Panc1 (cell line): ENCODE results near the gene OR4D2. TPM values are rescaled to one million over a fixed set of nuclear protein-coding genes. Genes with fewer than 3 reads are reported as not detected.

Source experiments
- ATAC-seq: fragments of 200-7000 bp; cut with Tn5 transposase; 2 replicates; pipeline ENCODE4 v1.9.1; 2020; ENCODE audit warnings: mild to moderate bottlenecking, moderate library complexity
- BruUV-seq: library from RNA; stranded (reverse); fragments of 400-500 nt; replicated peaks from 2 replicates; lab custom pipeline; 2021; lab: Mats Ljungman, UMichigan
- CTCF ChIA-PET: fragments of 300-600 bp; sonication (Branson Sonifier 250); formaldehyde crosslinking; loops from one replicate; lab custom pipeline; 2022; ENCODE audit warnings: antibody characterized with exemption; lab: Charles Lee
- POLR2A ChIA-PET: fragments of 300-600 bp; sonication (Branson Sonifier 250); formaldehyde crosslinking; loops from one replicate; lab custom pipeline; 2022; ENCODE audit warnings: antibody characterized with exemption; lab: Charles Lee
- DNase-seq: peaks from one replicate; pipeline ENCODE4 v3.0.0-alpha.2; 2010; ENCODE audit warnings: low read depth, low spot score
- H3K27ac ChIP-seq: 2 replicates; pipeline ENCODE4 v1.5.1; 2011; ENCODE audit warnings: mild to moderate bottlenecking, low read length, inconsistent platforms
- H3K27me3 ChIP-seq: fragments of 200-500 bp; sonication (Bioruptor generic); 2 replicates; pipeline ENCODE4 v1.6.0; 2014; ENCODE audit warnings: low read length, inconsistent platforms; ENCODE audit not compliant: control insufficient read depth, insufficient read depth
- H3K36me3 ChIP-seq: fragments of 200-500 bp; sonication (Bioruptor generic); 2 replicates; pipeline ENCODE4 v1.5.1; 2014; ENCODE audit warnings: inconsistent platforms, mild to moderate bottlenecking, low read length, moderate library complexity; ENCODE audit not compliant: control insufficient read depth, insufficient read depth
- H3K4me1 ChIP-seq: 2 replicates; pipeline ENCODE4 v1.5.1; 2011; ENCODE audit warnings: inconsistent platforms, mild to moderate bottlenecking, low read length, moderate library complexity; ENCODE audit not compliant: control insufficient read depth, insufficient read depth
- H3K4me3 ChIP-seq, 2 experiments: 2 replicates each; pipeline ENCODE4 v1.5.1; 2011 to 2012; ENCODE audit warnings: low read depth in 2 of 2, low read length in 2 of 2, mild to moderate bottlenecking in 2 of 2, inconsistent platforms in 1 of 2, moderate library complexity in 1 of 2
- H3K9me3 ChIP-seq: fragments of 200-500 bp; sonication (Bioruptor generic); 2 replicates; pipeline ENCODE4 v1.5.1; 2014; ENCODE audit warnings: low read depth, mild to moderate bottlenecking, inconsistent platforms, low read length, moderate library complexity; ENCODE audit not compliant: control insufficient read depth, insufficient read depth
- CTCF ChIP-seq: fragments of 450-650 bp; IDR thresholded peaks from 2 replicates; pipeline ENCODE4 v1.5.1; 2017; ENCODE audit warnings: mild to moderate bottlenecking
- POLR2AphosphoS5 ChIP-seq: IDR thresholded peaks from 2 replicates; pipeline ENCODE4 v1.6.1; 2012; ENCODE audit warnings: mild to moderate bottlenecking, low read depth, low read length, moderate library complexity
- REST ChIP-seq, 2 experiments: IDR thresholded peaks; 2 replicates each; pipeline ENCODE4 v1.6.1; 2011 to 2012; ENCODE audit warnings: low read depth in 2 of 2, control low read depth in 1 of 2, low read length in 1 of 2, mild to moderate bottlenecking in 1 of 2, moderate library complexity in 1 of 2; ENCODE audit not compliant: insufficient read depth in 1 of 2
- SIN3A ChIP-seq: IDR thresholded peaks from 2 replicates; pipeline ENCODE4 v1.6.1; 2012; ENCODE audit warnings: low read depth, mild to moderate bottlenecking, low read length, moderate library complexity, borderline replicate concordance; ENCODE audit not compliant: insufficient read depth
- TCF7L2 ChIP-seq: IDR thresholded peaks from 2 replicates; pipeline ENCODE4 v1.6.1; 2011; ENCODE audit warnings: mild to moderate bottlenecking, low read depth, low read length, inconsistent platforms
- in situ Hi-C: cut with HindIII; loops from 2 replicates; pipeline ENCODE4 v1.10.0; 2016; ENCODE audit warnings: low sequenced_read_pairs, low pct_unique_long_range_greater_than_20kb
- intact Hi-C: fragments of 100-400 bp; cut with micrococcal nuclease; formaldehyde crosslinking; loops from one replicate; pipeline ENCODE4 v1.10.0; 2022; ENCODE audit not compliant: unreplicated experiment
- total RNA-seq: library from RNA; stranded (reverse); gene quantifications from one replicate; pipeline ENCODE4 v1.2.1, GENCODE V29; 2021; ENCODE audit not compliant: unreplicated experiment

The OR4D2 gene
- total RNA-seq, 1 experiment from 2014 or later = not detected

GRCh38 chr17:58204796-58205195 is 38.0 kb downstream of the OR4D2 start:
- DNase-seq = no peak

GRCh38 chr17:58205936-58206335 is 39.2 kb downstream of the OR4D2 start:
- Histone ChIP-seq H3K9me3 (no peaks in the 10 kb centered on the region), H3K36me3 (no peaks in the 10 kb centered on the region), H3K27me3 (no peaks in the 10 kb centered on the region), H3K4me3 (no peak overlapping the region), H3K27ac (no peak overlapping the region), H3K4me1 (no peaks in the 10 kb centered on the region)
- BruUV-seq = no TSS peak
- CTCF ChIA-PET = no interaction called here
- ATAC-seq = no peak
- DNase-seq = no peak
- in situ Hi-C loops (no loop called here), intact Hi-C loops (no loop called here)
- POLR2A ChIA-PET = no interaction called here
- TF ChIP-seq TCF7L2 = no peak
- no peak for TF ChIP-seq POLR2AphosphoS5
- TF ChIP-seq SIN3A = no peak
- TF ChIP-seq CTCF = no peak
- no peak for TF ChIP-seq REST (IDR thresholded peaks at IDR 0.05; ENCODE audit: insufficient read depth in 1 of 2, low read depth in 2 of 2, low read length in 1 of 2)

More at GRCh38 chr17:58204796-58205195, 38.0 kb downstream of the OR4D2 start:
- intact Hi-C loops = no loop called here
- Histone ChIP-seq H3K36me3 (no peaks in the 10 kb centered on the region), H3K27ac (no peak overlapping the region), H3K4me1 (no peaks in the 10 kb centered on the region), H3K27me3 (no peaks in the 10 kb centered on the region), H3K9me3 (no peaks in the 10 kb centered on the region), H3K4me3 (no peak overlapping the region)
- ChIA-PET POLR2A (no interaction called here), CTCF (no interaction called here)
- 0 out of 2 replicates have a peak, but pooled peaks have one; percentile 38 for ATAC-seq
- no TSS peak for BruUV-seq
- TF ChIP-seq CTCF (no peak), REST (IDR thresholded peaks at IDR 0.05; ENCODE audit: insufficient read depth in 1 of 2, low read depth in 2 of 2, low read length in 1 of 2) (no peak), TCF7L2 (no peak), SIN3A (no peak)
- in situ Hi-C loops = no loop called here
